Osteocyte (in vitro differentiated cells): Measurements from ENCODE around the gene WDR59. TPM values are rescaled to one million over a fixed set of nuclear protein-coding genes. Genes with fewer than 3 reads are reported as not detected.
"Not testable (repeated sequence)": the region's sequence is repeated elsewhere in the genome, so short reads cannot be mapped to it uniquely, and the experiment has no call there.

Source experiments
- DNase-seq: peaks from one replicate; pipeline ENCODE4 v3.0.0; 2021; ENCODE audit warnings: mixed read lengths; ENCODE audit not compliant: unreplicated experiment; ENCODE audit errors: extremely low spot score
- H3K27ac Mint-ChIP-seq: one replicate; pipeline ENCODE4 v1.8.0; 2021; ENCODE audit warnings: mild to moderate bottlenecking, mixed read lengths; ENCODE audit not compliant: unreplicated experiment
- H3K27me3 Mint-ChIP-seq: one replicate; pipeline ENCODE4 v1.8.0; 2021; ENCODE audit warnings: mixed read lengths; ENCODE audit not compliant: unreplicated experiment
- H3K36me3 Mint-ChIP-seq: one replicate; pipeline ENCODE4 v1.8.0; 2021; ENCODE audit warnings: mixed read lengths; ENCODE audit not compliant: unreplicated experiment
- H3K4me1 Mint-ChIP-seq: one replicate; pipeline ENCODE4 v1.8.0; 2021; ENCODE audit warnings: mixed read lengths; ENCODE audit not compliant: unreplicated experiment
- H3K4me3 Mint-ChIP-seq: one replicate; pipeline ENCODE4 v1.8.0; 2021; ENCODE audit warnings: mild to moderate bottlenecking, moderate library complexity, mixed read lengths; ENCODE audit not compliant: unreplicated experiment
- H3K9me3 Mint-ChIP-seq: one replicate; pipeline ENCODE4 v1.8.0; 2021; ENCODE audit warnings: mixed read lengths; ENCODE audit not compliant: unreplicated experiment
- total RNA-seq: library from RNA; stranded (reverse); gene quantifications from 2 replicates; pipeline ENCODE4 v1.2.1, GENCODE V29; 2021
- TF ChIP-seq, protein P1 (sequence below): fragments of 200-600 bp; sonication (generic); IDR thresholded peaks from 2 replicates; pipeline ENCODE4 v1.5.0; 2021; ENCODE audit warnings: antibody characterized with exemption, mild to moderate bottlenecking, moderate library complexity

Gene WDR59
- total RNA-seq, 1 donor from 2014 or later = 63.3 TPM

DNA sequence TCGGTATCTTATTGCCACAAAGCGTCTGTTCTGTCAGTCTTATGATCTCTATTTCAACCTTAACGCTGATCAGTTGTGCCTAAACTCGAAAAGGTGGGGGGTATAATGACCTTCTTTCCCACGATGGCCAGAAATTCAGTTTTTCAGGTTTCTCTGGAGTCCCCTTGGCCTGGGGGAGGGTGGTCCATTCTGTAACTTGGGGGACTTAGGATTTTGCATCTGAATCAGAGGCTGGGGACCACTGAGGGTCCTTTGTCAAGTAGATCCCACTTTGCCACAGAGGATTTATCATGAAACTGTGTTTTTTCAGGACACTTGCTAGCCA lies 6.3 kb upstream of the WDR59 start:
- Mint-ChIP-seq H3K27ac (no peak overlapping the region), H3K36me3 (no peaks in the 10 kb centered on the region), H3K9me3 (no peaks in the 10 kb centered on the region), H3K4me1 (no peaks in the 10 kb centered on the region), H3K27me3 (peaks cover 3% of the 10 kb centered on the region), H3K4me3 (no peak overlapping the region)
- TF ChIP-seq, protein P1, sequence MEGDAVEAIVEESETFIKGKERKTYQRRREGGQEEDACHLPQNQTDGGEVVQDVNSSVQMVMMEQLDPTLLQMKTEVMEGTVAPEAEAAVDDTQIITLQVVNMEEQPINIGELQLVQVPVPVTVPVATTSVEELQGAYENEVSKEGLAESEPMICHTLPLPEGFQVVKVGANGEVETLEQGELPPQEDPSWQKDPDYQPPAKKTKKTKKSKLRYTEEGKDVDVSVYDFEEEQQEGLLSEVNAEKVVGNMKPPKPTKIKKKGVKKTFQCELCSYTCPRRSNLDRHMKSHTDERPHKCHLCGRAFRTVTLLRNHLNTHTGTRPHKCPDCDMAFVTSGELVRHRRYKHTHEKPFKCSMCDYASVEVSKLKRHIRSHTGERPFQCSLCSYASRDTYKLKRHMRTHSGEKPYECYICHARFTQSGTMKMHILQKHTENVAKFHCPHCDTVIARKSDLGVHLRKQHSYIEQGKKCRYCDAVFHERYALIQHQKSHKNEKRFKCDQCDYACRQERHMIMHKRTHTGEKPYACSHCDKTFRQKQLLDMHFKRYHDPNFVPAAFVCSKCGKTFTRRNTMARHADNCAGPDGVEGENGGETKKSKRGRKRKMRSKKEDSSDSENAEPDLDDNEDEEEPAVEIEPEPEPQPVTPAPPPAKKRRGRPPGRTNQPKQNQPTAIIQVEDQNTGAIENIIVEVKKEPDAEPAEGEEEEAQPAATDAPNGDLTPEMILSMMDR = no peak
- DNase-seq = no peak

DNA sequence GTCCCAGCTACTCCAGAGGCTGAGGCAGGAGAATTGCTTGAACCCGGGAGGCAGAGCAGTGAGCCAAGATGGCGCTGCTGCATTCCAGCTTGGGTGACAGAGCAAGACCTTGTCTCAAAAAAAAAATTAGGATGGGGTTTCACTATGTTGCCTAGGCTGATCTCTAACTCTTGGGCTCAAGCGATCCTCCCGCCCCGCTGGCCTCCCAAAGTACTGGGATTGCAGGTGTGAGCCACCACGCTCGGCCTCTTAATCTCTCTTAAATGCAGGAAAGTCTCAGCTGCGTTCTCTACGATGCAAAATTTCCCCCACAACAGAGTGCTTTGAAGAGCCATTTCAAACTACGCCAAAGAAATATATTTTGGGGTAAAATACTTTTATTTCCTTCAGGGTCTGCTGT lies 5.9 kb upstream of the WDR59 start:
- TF ChIP-seq, protein P1 = no peak
- H3K4me3 Mint-ChIP-seq = no peak overlapping the region
- H3K4me1 Mint-ChIP-seq = no peaks in the 10 kb centered on the region
- no peak overlapping the region for H3K27ac Mint-ChIP-seq
- H3K36me3 Mint-ChIP-seq = no peaks in the 10 kb centered on the region
- peaks cover 3% of the 10 kb centered on the region for H3K27me3 Mint-ChIP-seq
- DNase-seq = no peak
- no peaks in the 10 kb centered on the region for H3K9me3 Mint-ChIP-seq

DNA sequence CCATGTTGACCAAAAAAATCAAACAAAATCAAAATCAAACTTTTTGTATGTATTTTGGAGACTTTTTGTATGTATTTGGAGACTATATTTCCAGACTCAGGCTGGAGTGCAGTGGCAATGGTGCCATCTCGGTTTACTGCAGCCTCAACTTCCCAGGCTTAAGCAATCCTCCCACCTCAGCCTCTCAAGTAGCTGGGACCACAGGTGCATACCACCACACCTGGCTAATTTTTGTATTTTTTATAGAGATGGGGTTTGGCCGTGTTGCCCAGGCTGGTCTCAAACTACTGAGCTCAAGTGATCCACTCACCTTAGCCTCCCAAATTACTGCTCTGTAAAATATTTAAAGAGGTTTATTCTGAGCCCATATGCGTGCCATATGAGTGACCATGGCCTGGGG lies 4.9 kb upstream of the WDR59 start:
- not testable (repeated sequence) for H3K4me3 Mint-ChIP-seq

DNA sequence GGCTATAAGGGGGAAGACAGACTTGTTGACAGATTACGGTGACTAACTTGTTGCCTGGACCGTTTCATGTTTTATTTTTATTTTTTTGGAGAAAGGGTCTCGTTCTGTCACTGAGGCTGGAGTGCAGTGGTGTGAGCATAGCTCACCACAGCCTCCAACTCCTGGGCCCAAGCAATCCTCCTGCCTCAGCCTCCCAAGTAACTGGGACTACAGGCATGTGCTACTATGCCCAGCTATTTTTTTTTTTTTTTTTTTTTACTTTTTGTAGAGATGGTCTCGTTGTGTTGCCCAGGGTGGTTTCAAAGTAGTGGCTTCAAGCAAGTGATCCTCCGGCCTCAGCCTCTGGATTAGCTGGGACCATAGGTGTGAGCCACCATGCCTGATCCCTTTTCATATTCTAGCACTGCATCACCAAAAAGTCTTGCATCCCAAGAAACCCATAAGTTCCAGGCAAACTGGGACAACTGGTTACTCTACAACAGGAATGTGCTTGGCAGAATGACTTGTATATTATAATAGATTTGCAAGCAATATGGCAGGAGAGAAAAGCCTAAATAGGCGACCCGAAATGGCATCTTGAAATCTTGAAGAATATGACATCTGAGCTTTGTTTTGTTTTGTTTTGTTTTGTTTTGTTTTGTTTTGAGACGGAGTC lies 2.2 kb upstream of the WDR59 start:
- Mint-ChIP-seq H3K9me3 (no peaks in the 10 kb centered on the region), H3K36me3 (no peaks in the 10 kb centered on the region), H3K4me1 (peaks cover 4% of the 10 kb centered on the region), H3K27me3 (no peaks in the 10 kb centered on the region), H3K4me3 (no peak overlapping the region), H3K27ac (no peak overlapping the region)
- no peak for DNase-seq
- TF ChIP-seq, protein P1 = no peak

More for the DNA sequence above, 4.9 kb upstream of the WDR59 start:
- DNase-seq, H3K36me3 Mint-ChIP-seq, H3K9me3 Mint-ChIP-seq, H3K27ac Mint-ChIP-seq, H3K4me1 Mint-ChIP-seq, H3K27me3 Mint-ChIP-seq: not testable (repeated sequence)

DNA sequence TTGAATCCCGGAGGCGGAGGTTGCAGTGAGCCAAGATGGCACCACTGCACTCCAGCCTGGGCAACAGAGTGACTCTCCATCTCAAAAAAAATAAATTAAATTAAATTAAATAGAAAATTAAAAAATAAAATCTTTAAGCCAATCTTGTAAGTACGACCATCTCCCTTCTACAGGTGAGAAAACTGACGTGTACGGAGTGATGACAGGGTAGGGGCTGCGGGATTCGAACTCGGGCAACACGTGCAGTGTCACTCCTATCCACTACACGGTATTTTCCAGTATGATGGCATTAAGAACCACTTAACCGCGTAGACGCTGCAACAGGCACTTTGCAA lies 762 bp downstream of the WDR59 start:
- peaks cover 4% of the 10 kb centered on the region for H3K4me1 Mint-ChIP-seq
- H3K4me3 Mint-ChIP-seq = peak overlapping the region; percentile 87
- no peaks in the 10 kb centered on the region for H3K9me3 Mint-ChIP-seq
- H3K36me3 Mint-ChIP-seq = no peaks in the 10 kb centered on the region
- H3K27me3 Mint-ChIP-seq = no peaks in the 10 kb centered on the region
- no peak overlapping the region for H3K27ac Mint-ChIP-seq
- TF ChIP-seq, protein P1 = no peak
- no peak for DNase-seq

DNA sequence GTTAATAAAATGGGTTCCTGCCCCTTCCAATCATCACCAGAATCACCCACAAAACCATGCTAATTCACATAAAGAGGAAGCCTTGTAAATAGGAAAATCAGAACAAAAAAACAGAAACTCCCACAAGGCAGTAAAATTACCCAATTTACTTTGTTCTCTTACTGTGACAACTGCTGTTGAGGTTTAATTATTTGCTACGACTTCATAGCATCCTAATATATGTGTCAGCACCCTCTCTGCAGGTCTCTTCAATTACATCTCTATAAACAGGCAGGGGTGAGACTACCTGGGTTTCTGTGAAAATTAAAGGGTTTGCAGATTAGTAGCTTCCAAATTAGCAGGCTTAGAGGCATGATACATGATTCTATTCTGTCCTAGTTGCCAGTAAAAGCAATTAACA lies 2.7 kb downstream of the WDR59 start:
- Mint-ChIP-seq H3K36me3 (no peaks in the 10 kb centered on the region), H3K4me3 (no peak overlapping the region), H3K27ac (no peak overlapping the region), H3K27me3 (no peaks in the 10 kb centered on the region), H3K4me1 (peaks cover 4% of the 10 kb centered on the region), H3K9me3 (no peaks in the 10 kb centered on the region)
- no peak for DNase-seq
- TF ChIP-seq, protein P1 = no peak
